Heart right ventricle (tissue), 16 donors: ENCODE results near the gene SNX33. TPM values are rescaled to one million over a fixed set of nuclear protein-coding genes. Genes with fewer than 3 reads are reported as not detected.

Source experiments
- ATAC-seq, 8 donors: fragments of 200-7000 bp; cut with Tn5 transposase; one replicate each; pipeline ENCODE4 v1.9.1; 2020; ENCODE audit warnings: mild to moderate bottlenecking in 8 of 8, moderate library complexity in 8 of 8, moderate number of reproducible peaks in 1 of 8
- DNase-seq, 2 donors: peaks; one replicate each; pipeline ENCODE4 v3.0.0-alpha.2; 2020
- H3K27ac ChIP-seq, 10 donors: fragments of 200-600 bp; sonication (generic) in 2 of 10; one replicate each; pipeline versions ENCODE4 v1.5.0 to v1.8.0; 2020 to 2022; ENCODE audit warnings: mild to moderate bottlenecking in 3 of 10
- H3K27me3 ChIP-seq, 7 donors: fragments of 200-600 bp; one replicate each; pipeline ENCODE4 v1.8.0; 2021 to 2022; ENCODE audit warnings: mild to moderate bottlenecking in 2 of 7
- H3K36me3 ChIP-seq, 9 donors: fragments of 200-600 bp; sonication (generic) in 1 of 9; one replicate each; pipeline versions ENCODE4 v1.5.0 to v1.8.0; 2020 to 2022; ENCODE audit warnings: mild to moderate bottlenecking in 2 of 9
- H3K4me1 ChIP-seq, 9 donors: fragments of 200-600 bp; sonication (generic) in 1 of 9; one replicate each; pipeline versions ENCODE4 v1.5.0 to v1.8.0; 2020 to 2022; ENCODE audit warnings: mild to moderate bottlenecking in 4 of 9
- H3K4me3 ChIP-seq, 10 donors: fragments of 200-600 bp; sonication (generic) in 2 of 10; one replicate each; pipeline versions ENCODE4 v1.5.0 to v1.8.0; 2020 to 2022; ENCODE audit warnings: mild to moderate bottlenecking in 7 of 10, moderate library complexity in 2 of 10
- H3K9me3 ChIP-seq, 11 donors: fragments of 200-600 bp in 10 of 11; sonication (generic) in 2 of 11; one replicate each; pipeline versions ENCODE4 v1.5.0 to v1.8.0; 2013 to 2022; ENCODE audit warnings: mild to moderate bottlenecking in 2 of 11, control low read depth in 1 of 11, moderate library complexity in 1 of 11
- WGBS, 2 donors: extraction: QIAGEN DNeasy Blood & Tissue Kit; methylation state at CpG; one replicate each; pipeline ENCODE4 v1.1.7; 2013; ENCODE audit warnings: inconsistent platforms in 1 of 2; 5-methylcytosine and 5-hydroxymethylcytosine counted together
- intact Hi-C, 10 donors: fragments of 100-400 bp; cut with DNase I; formaldehyde crosslinking; loops; one replicate each; pipeline versions ENCODE4 v1.11.1 to v1.14.2; 2022
- polyA plus RNA-seq, 2 donors: library from polyadenylated mRNA; stranded (reverse); fragments of 200-250 nt; gene quantifications; one replicate each; pipeline ENCODE4 v1.2.3, GENCODE V29; 2013
- total RNA-seq, 10 donors: library from RNA; stranded (reverse); fragmentation: NEBNext Ultra II Directional in 3 of 10; extraction: Animal tissue kit (Norgen Biotek cat#: 25700) in 3 of 10; gene quantifications; one replicate each; pipeline versions ENCODE4 v1.2.1 to v1.2.4, GENCODE V29; 2021 to 2023
- TF ChIP-seq, protein P1 (sequence below), 9 donors: fragments of 200-600 bp; sonication (generic) in 2 of 9; IDR thresholded peaks; one replicate each; pipeline versions ENCODE4 v1.5.0 to v1.8.0; 2021 to 2022; ENCODE audit warnings: antibody characterized with exemption in 9 of 9, mild to moderate bottlenecking in 5 of 9, moderate library complexity in 1 of 9
- donor health status: Arrhythmogenic right ventricular cardiomyopathy.
- donor health status: ischemic (EF 13 %, LVEDD 7.1; RV severe dilation, severe dysfunction).
- donor health status: healthy with polysubstance abuse.
- donor health status: DM: no; HTN: yes; CAD: no.
- donor health status: DM: no; HTN: no; CAD: no.
- donor health status: ischemic (EF 25% LVEDD 6.9; RV normal size, moderate dysfunction).
- donor health status: ischemic (EF 25% LVEDD 5.7; RV mildly dilated, moderate dysfunction).
- donor health status: healthy.
- donor health status: DM: yes; HTN: yes; CAD: no.
- donor health status: Ischemic cardiomyopathy.
- donor health status: ischemic (EF 35%, LVEDD 5.7; RV mildly dilated, moderate dysfunction).
- donor health status: nonischemic (EF 11% LVEDD 7.7; RV severe dilation, severe dysfunction).
- donor health status: DM: yes; HTN: yes; CAD: no.
- donor health status: PGD.
- donor health status: ischemic (EF 29% LVEDD 5.4; RV normal size, mild dysfunction).
- donor health status: nonischemic (EF 23%, LVEDD 6.1; RV moderate dilation, normal function).

The SNX33 gene
- total and polyA plus RNA-seq, 12 donors: 7.4 to 14.8 (median 9.7) TPM

DNA sequence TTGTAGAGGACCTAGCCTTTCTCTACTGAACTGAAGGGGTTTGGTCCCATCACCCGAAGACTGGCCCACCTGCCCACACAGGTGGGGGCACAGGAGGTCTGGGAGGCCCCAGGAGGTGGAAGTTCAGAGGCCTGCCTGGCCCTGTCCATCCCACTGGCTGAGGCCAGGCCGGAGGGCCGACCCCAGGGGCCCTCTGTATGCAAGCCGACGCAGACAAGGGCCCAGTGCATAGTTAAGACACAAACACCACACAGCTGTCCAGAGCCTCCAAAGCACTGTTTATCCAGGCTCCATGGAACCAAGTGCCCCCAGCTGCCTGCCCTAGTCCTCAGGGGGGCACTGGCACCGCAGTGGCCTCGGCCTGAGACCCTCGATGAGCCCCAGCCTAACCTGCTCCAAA, 26.7 kb downstream of the SNX33 start:
- H3K4me3 ChIP-seq: no peak overlapping the region
- no peaks in the 10 kb centered on the region for H3K9me3 ChIP-seq
- TF ChIP-seq, protein P1, sequence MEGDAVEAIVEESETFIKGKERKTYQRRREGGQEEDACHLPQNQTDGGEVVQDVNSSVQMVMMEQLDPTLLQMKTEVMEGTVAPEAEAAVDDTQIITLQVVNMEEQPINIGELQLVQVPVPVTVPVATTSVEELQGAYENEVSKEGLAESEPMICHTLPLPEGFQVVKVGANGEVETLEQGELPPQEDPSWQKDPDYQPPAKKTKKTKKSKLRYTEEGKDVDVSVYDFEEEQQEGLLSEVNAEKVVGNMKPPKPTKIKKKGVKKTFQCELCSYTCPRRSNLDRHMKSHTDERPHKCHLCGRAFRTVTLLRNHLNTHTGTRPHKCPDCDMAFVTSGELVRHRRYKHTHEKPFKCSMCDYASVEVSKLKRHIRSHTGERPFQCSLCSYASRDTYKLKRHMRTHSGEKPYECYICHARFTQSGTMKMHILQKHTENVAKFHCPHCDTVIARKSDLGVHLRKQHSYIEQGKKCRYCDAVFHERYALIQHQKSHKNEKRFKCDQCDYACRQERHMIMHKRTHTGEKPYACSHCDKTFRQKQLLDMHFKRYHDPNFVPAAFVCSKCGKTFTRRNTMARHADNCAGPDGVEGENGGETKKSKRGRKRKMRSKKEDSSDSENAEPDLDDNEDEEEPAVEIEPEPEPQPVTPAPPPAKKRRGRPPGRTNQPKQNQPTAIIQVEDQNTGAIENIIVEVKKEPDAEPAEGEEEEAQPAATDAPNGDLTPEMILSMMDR (IDR thresholded peaks at IDR 0.05): no peak
- H3K4me1 ChIP-seq: peaks cover 20 to 66% (median 37%) of the 10 kb centered on the region in 9 donors
- intact Hi-C loops: loop anchor here in 3 of 10 donors (5.0 to 10.0 kb wide), 2 partner anchors 37 to 160 kb away; no protein-coding TSS in a partner anchor
- H3K27me3 ChIP-seq: no peaks in the 10 kb centered on the region
- peak overlapping the region in 4 of 10 donors; percentile 11 to 79 (median 66) for H3K27ac ChIP-seq
- H3K36me3 ChIP-seq: peaks cover 0 to 23% (median 0%) of the 10 kb centered on the region in 9 donors
- no peak for ATAC-seq
- DNase-seq: no peak
- WGBS, 2 donors: 77 to 92% methylated on average over 8 of the region's 8 CpGs

DNA sequence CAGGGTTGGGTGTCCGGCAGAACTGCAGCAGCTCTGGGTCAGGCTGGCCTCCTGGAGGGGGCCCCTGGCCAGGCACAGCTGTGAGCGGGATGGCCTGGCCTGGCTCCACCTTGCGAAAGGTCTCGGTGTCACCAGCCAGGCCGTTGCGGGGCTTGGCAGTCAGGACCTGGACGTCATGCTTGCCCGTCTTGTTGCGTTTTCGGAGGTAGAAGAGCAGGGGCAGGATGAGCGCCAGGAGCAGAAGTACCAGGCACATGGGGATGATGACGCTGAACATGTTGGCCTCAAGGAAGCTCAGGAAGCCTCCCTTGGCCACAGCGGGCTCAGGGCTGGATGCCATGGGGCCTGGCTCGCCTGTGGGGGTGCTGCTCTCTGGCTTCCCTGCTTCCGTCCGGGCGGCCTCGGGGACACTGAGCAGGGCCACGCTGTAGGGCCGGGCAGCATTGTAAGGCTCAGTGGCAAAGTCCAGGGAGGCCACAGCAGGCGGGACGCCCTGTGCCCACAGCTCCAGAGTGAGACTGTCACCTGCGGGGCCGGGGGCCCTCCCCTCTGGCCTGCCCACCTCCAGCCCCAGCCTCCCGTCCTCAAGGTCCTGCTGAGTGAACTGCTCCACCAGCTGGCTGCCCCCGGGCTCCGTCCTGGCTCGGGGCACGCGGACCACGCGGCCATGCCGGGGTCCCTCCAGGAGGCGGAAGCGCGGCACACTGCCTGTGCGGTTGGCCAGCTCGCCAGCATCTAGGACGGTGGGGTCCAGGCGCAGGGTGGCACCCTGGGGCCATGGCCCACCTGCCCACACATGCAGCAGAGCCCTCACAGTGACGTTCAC, 28.1 kb downstream of the SNX33 start:
- TF ChIP-seq, protein P1 (IDR thresholded peaks at IDR 0.05): no peak
- DNase-seq: peak in 1 of 2 donors; percentile 42
- Histone ChIP-seq H3K27ac (peak overlapping the region in 4 of 10 donors; percentile 24 to 60 (median 36)), H3K36me3 (peaks cover 0 to 30% (median 0%) of the 10 kb centered on the region in 9 donors), H3K9me3 (no peaks in the 10 kb centered on the region), H3K4me1 (peaks cover 20 to 57% (median 37%) of the 10 kb centered on the region in 9 donors), H3K4me3 (no peak overlapping the region), H3K27me3 (no peaks in the 10 kb centered on the region)
- 87 to 91% methylated on average over 41 of the region's 41 CpGs for WGBS, 2 donors
- intact Hi-C loops: loop anchor here in 1 of 10 donors (10.0 kb wide), 1 partner anchor 161 kb away; no protein-coding TSS in a partner anchor
- peak in 2 of 8 donors; percentile 3 to 19 for ATAC-seq

DNA sequence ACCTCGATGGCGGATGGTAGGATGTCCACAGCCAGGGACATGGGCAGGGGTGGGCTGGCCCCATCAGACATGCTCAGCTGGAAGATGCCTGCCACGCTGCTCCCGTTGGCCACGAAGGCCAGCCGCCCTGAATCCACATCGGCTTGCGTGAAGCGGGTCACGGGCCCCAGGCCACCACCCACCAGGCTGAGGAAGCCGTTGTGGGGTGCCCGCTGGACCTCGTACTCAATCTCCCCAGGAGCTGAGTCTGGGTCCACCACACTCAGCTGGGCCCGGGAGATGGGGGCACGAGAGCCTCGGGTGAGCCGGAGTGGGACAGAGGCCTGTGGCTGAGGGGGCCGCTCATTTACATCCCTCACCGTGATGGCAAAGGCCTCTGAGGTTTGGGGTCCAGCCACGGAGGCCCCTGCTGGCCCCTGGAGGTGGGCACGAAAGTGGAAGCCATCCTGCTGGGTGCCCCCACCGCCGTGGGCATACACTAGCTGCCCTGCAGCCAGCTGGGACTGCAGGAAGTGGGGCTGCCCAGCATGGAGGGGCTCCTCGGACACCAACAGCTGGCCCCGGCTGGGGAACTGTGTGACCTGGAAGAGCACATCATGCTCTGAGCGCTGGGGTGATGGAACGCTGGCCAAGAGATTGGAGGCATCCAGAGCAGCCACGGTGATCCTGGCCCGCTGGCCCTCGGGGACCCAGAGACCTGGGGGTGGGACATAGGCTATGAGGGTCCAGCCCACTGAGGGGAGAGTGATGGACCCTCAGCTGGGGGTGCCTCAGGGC, 29.2 kb downstream of the SNX33 start:
- whole genome bisulfite sequencing, 2 donors: 85 to 87% methylated on average over 30 of the region's 30 CpGs
- peaks cover 20 to 46% (median 34%) of the 10 kb centered on the region in 9 donors for H3K4me1 ChIP-seq
- TF ChIP-seq, protein P1 (IDR thresholded peaks at IDR 0.05): no peak
- intact Hi-C loops: loop anchor here in 1 of 10 donors (10.0 kb wide), 1 partner anchor 162 kb away; no protein-coding TSS in a partner anchor
- H3K9me3 ChIP-seq: no peaks in the 10 kb centered on the region
- no peak overlapping the region for H3K27ac ChIP-seq
- H3K4me3 ChIP-seq: no peak overlapping the region
- H3K27me3 ChIP-seq: no peaks in the 10 kb centered on the region
- peaks cover 0 to 32% (median 0%) of the 10 kb centered on the region in 9 donors for H3K36me3 ChIP-seq
- ATAC-seq (no peak), DNase-seq (no peak)
